Mesenchymal stem cell (in vitro differentiated cells and primary cell): Measurements from ENCODE around the gene CDK4.

ENCODE experiments used
- DNase-seq: peaks from one replicate; pipeline ENCODE4 v3.0.0-alpha.2; 2013
- H2AFZ ChIP-seq: one replicate; pipeline ENCODE4 v1.6.1; 2013; ENCODE audit warnings: low read depth, mild to moderate bottlenecking, control low read depth, inconsistent platforms, low read length, moderate library complexity
- H2AK5ac ChIP-seq: 2 replicates; pipeline ENCODE4 v1.6.1; 2013; ENCODE audit warnings: low read length, moderate library complexity, mild to moderate bottlenecking, inconsistent platforms; ENCODE audit not compliant: severe bottlenecking
- H2BK120ac ChIP-seq: one replicate; pipeline ENCODE4 v1.6.1; 2013; ENCODE audit warnings: low read depth, mild to moderate bottlenecking, inconsistent platforms, low read length, moderate library complexity
- H2BK12ac ChIP-seq, 2 experiments: one replicate each; pipeline ENCODE4 v1.6.1; 2013; ENCODE audit warnings: inconsistent platforms in 2 of 2, low read length in 2 of 2, mild to moderate bottlenecking in 2 of 2, moderate library complexity in 2 of 2, control low read depth in 1 of 2
- H2BK15ac ChIP-seq: one replicate; pipeline ENCODE4 v1.6.1; 2013; ENCODE audit warnings: mild to moderate bottlenecking, low read depth, inconsistent platforms; ENCODE audit not compliant: poor library complexity, severe bottlenecking
- H2BK5ac ChIP-seq: 2 replicates; pipeline ENCODE4 v1.6.1; 2013; ENCODE audit warnings: low read depth, mild to moderate bottlenecking, low read length, control low read depth, inconsistent platforms; ENCODE audit not compliant: poor library complexity, severe bottlenecking
- H3K14ac ChIP-seq, 2 experiments: one replicate each; pipeline ENCODE4 v1.6.1; 2013; ENCODE audit warnings: inconsistent platforms in 2 of 2, low read length in 2 of 2, control low read depth in 1 of 2, mild to moderate bottlenecking in 1 of 2, moderate library complexity in 1 of 2
- H3K18ac ChIP-seq, 2 experiments: one replicate each; pipeline ENCODE4 v1.6.1; 2013; ENCODE audit warnings: inconsistent platforms in 2 of 2, low read length in 2 of 2, control low read depth in 1 of 2, low read depth in 1 of 2, mild to moderate bottlenecking in 1 of 2
- H3K23ac ChIP-seq, 2 experiments: one replicate each; pipeline ENCODE4 v1.6.1; 2013; ENCODE audit warnings: inconsistent platforms in 2 of 2, low read length in 2 of 2, mild to moderate bottlenecking in 2 of 2, moderate library complexity in 2 of 2, control low read depth in 1 of 2
- H3K27ac ChIP-seq: 2 replicates; pipeline ENCODE4 v1.5.1; 2013; ENCODE audit warnings: mild to moderate bottlenecking, moderate library complexity, low read length, control low read depth, inconsistent platforms; ENCODE audit not compliant: poor library complexity, severe bottlenecking
- H3K27me3 ChIP-seq, 2 experiments: 2 replicates each; pipeline versions ENCODE4 v1.6.1 to v1.7.0; 2013; ENCODE audit warnings: low read length in 2 of 2, mild to moderate bottlenecking in 2 of 2, moderate library complexity in 2 of 2, control low read depth in 1 of 2, inconsistent platforms in 1 of 2; ENCODE audit not compliant: control insufficient read depth in 1 of 2, insufficient read depth in 1 of 2
- H3K36me3 ChIP-seq, 2 experiments: 2 replicates each; pipeline versions ENCODE4 v1.6.1 to v1.7.0; 2013; ENCODE audit warnings: low read length in 2 of 2, control low read depth in 1 of 2, inconsistent platforms in 1 of 2, low read depth in 1 of 2, mild to moderate bottlenecking in 1 of 2; ENCODE audit not compliant: insufficient read depth in 2 of 2, control insufficient read depth in 1 of 2
- H3K4ac ChIP-seq, 2 experiments: one replicate each; pipeline ENCODE4 v1.6.1; 2013; ENCODE audit warnings: inconsistent platforms in 2 of 2, low read length in 2 of 2, mild to moderate bottlenecking in 2 of 2, moderate library complexity in 2 of 2, control low read depth in 1 of 2, low read depth in 1 of 2
- H3K4me1 ChIP-seq: 2 replicates; pipeline ENCODE4 v1.6.1; 2013; ENCODE audit warnings: low read depth, low read length, control low read depth; ENCODE audit not compliant: control insufficient read depth, insufficient read depth
- H3K4me2 ChIP-seq: 2 replicates; pipeline ENCODE4 v1.6.1; 2013; ENCODE audit warnings: low read length, mild to moderate bottlenecking, inconsistent platforms; ENCODE audit not compliant: poor library complexity, severe bottlenecking
- H3K4me3 ChIP-seq, 2 experiments: 2 replicates each; pipeline versions ENCODE4 v1.5.1 to v1.7.0; 2013; ENCODE audit warnings: low read length in 2 of 2, mild to moderate bottlenecking in 2 of 2, control low read depth in 1 of 2, low read depth in 1 of 2; ENCODE audit not compliant: insufficient read depth in 1 of 2
- H3K79me1 ChIP-seq: replicated peaks from 2 replicates; pipeline ENCODE4 v1.6.1; 2013; ENCODE audit warnings: mild to moderate bottlenecking, control low read depth, low read length, inconsistent platforms; ENCODE audit not compliant: poor library complexity, severe bottlenecking
- H3K9ac ChIP-seq: 2 replicates; pipeline ENCODE4 v1.7.0; 2013; ENCODE audit warnings: mild to moderate bottlenecking, low read length, moderate library complexity
- H3K9me3 ChIP-seq: 2 replicates; pipeline ENCODE4 v1.7.0; 2013; ENCODE audit warnings: mild to moderate bottlenecking, low read length; ENCODE audit not compliant: control insufficient read depth
- H4K8ac ChIP-seq: one replicate; pipeline ENCODE4 v1.6.1; 2013; ENCODE audit warnings: inconsistent platforms, mild to moderate bottlenecking, low read length, moderate library complexity
- H4K91ac ChIP-seq: one replicate; pipeline ENCODE4 v1.6.1; 2013; ENCODE audit warnings: mild to moderate bottlenecking, low read length, inconsistent platforms
- WGBS: methylation state at CpG from one replicate; pipeline ENCODE4 v1.1.7; 2013; ENCODE audit warnings: mixed read lengths; 5-methylcytosine and 5-hydroxymethylcytosine counted together

Gene CDK4

DNA sequence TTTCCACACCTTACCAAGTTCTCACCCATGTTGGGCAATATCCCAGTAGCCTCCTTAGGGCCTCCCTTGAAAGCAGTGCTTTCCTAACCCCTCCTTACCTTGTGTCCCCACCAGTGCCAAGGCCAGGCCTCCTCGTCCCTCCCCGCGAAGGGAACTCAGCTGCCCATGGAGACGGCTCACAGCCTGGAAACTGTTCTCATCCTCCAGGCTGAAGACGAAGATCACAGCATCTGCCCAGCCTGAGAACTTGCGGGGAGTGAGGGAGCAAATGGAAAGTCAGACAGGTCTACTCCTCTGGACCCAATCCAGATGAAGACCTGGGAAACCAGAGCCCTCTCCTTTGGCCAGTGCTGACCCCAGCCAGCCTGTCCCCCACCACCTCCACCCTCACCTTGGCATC, 18.2 kb downstream of the CDK4 start:
- Histone ChIP-seq H3K14ac (no peak overlapping the region), H2BK120ac (no peak overlapping the region)

DNA sequence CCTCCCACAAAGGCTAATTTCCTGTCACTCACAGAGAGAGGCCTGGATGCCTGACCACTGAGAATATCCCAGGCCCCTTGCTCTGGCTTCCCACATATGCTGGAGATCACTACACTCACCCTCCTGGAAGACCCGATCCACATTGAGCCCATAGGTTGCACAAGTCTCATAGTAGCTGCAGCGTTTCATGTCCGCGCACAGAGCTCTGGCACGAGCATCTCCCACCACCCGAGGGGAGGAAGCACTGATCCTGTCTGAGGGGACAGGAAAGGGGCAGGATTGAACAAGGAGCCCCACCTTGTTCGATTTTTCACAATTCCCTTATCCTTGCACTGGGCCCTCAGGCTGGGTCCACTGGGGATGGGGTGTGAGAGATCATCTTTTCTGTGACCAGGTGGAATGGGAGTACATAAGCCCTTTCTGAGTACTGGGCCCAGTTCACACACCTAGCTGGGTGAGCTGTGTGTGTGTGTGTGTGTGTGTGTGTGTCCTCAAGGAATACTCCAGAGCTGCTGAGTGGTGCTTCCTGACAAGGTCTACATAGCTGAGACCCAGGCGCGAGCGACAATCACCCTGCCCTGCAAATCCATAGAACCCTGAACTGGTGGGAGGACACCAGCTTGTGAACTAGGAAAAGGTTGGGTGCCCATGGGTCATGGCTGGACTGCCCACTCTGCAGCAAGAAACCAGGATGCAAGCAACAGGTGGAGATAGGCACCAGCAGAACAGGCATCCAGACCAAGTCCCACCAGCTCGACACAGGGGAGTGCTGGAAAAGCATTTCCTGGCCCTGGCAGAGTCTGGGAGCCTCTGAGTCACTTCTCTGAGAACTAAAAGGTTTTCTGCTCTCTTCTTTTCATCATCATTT, 19.1 kb downstream of the CDK4 start:
- no peak overlapping the region for H3K4ac ChIP-seq
- no peak overlapping the region for H2BK120ac ChIP-seq
- H3K23ac ChIP-seq = no peak overlapping the region
- H3K4me1 ChIP-seq = peaks cover 19% of the 10 kb centered on the region
- H3K4me3 ChIP-seq = no peak overlapping the region
- H4K8ac ChIP-seq = no peak overlapping the region
- H2AFZ ChIP-seq = no peak overlapping the region
- DNase-seq = no peak
- peaks cover 89 to 93% of the 10 kb centered on the region in 2 experiments for H3K27me3 ChIP-seq
- H3K9me3 ChIP-seq = no peaks in the 10 kb centered on the region
- no peak overlapping the region for H3K9ac ChIP-seq
- H3K36me3 ChIP-seq = no peaks in the 10 kb centered on the region
- H2BK15ac ChIP-seq = no peak overlapping the region
- H3K4me2 ChIP-seq = no peak overlapping the region
- no peak overlapping the region for H4K91ac ChIP-seq
- H3K79me1 ChIP-seq = no peaks in the 10 kb centered on the region
- H3K18ac ChIP-seq = no peak overlapping the region
- H3K14ac ChIP-seq = no peak overlapping the region
- no peak overlapping the region for H3K27ac ChIP-seq
- H2BK5ac ChIP-seq = no peak overlapping the region
- H2AK5ac ChIP-seq = no peak overlapping the region
- no peak overlapping the region for H2BK12ac ChIP-seq
- WGBS = 85% methylated on average over 10 of the region's 11 CpGs

More for the DNA sequence above, 18.2 kb downstream of the CDK4 start:
- Histone ChIP-seq H3K79me1 (no peaks in the 10 kb centered on the region), H3K9me3 (no peaks in the 10 kb centered on the region), H3K4me3 (no peak overlapping the region), H3K4me2 (no peak overlapping the region), H3K27ac (no peak overlapping the region), H3K18ac (no peak overlapping the region), H2AK5ac (no peak overlapping the region), H4K8ac (no peak overlapping the region), H2BK12ac (no peak overlapping the region), H3K9ac (no peak overlapping the region), H2BK5ac (no peak overlapping the region), H4K91ac (no peak overlapping the region), H3K4me1 (peaks cover 26% of the 10 kb centered on the region), H3K36me3 (no peaks in the 10 kb centered on the region), H2AFZ (no peak overlapping the region), H3K23ac (no peak overlapping the region), H3K27me3 (peaks cover 88% of the 10 kb centered on the region in 2 experiments), H2BK15ac (no peak overlapping the region), H3K4ac (no peak overlapping the region)
- no peak for DNase-seq
- 71% methylated on average over 6 of the region's 6 CpGs for WGBS

DNA sequence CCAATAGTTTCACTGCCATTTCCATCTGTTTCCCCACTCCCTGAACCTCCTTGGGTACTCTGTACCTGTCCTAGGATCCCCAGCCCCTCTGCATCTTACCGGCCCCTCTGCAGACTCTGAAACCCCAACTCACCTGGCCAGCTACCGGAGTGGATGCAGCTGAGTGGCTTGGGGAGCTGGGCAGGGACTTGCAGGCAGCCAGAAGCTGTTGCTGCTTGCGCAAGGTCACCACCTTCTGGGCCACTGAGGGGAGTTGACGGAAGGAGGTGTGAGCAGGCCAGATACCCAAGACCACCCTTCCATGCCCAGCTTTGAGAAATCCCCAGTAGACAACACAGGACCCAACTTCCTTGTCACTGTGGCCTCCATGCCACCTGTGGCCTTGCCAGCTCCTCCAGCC, 19.8 kb downstream of the CDK4 start:
- Histone ChIP-seq H3K79me1 (no peaks in the 10 kb centered on the region), H2BK12ac (no peak overlapping the region), H3K27me3 (peaks cover 93 to 94% of the 10 kb centered on the region in 2 experiments), H3K18ac (no peak overlapping the region), H3K4ac (no peak overlapping the region), H3K23ac (no peak overlapping the region), H3K4me3 (no peak overlapping the region), H3K14ac (no peak overlapping the region), H2AK5ac (no peak overlapping the region), H2AFZ (no peak overlapping the region), H4K8ac (no peak overlapping the region), H3K27ac (no peak overlapping the region), H3K9me3 (no peaks in the 10 kb centered on the region), H3K4me1 (peaks cover 13% of the 10 kb centered on the region), H2BK120ac (no peak overlapping the region), H2BK5ac (no peak overlapping the region), H4K91ac (no peak overlapping the region), H3K4me2 (no peak overlapping the region), H3K9ac (no peak overlapping the region), H2BK15ac (no peak overlapping the region), H3K36me3 (no peaks in the 10 kb centered on the region)
- no peak for DNase-seq
- WGBS = 75% methylated on average over 2 of the region's 4 CpGs

DNA sequence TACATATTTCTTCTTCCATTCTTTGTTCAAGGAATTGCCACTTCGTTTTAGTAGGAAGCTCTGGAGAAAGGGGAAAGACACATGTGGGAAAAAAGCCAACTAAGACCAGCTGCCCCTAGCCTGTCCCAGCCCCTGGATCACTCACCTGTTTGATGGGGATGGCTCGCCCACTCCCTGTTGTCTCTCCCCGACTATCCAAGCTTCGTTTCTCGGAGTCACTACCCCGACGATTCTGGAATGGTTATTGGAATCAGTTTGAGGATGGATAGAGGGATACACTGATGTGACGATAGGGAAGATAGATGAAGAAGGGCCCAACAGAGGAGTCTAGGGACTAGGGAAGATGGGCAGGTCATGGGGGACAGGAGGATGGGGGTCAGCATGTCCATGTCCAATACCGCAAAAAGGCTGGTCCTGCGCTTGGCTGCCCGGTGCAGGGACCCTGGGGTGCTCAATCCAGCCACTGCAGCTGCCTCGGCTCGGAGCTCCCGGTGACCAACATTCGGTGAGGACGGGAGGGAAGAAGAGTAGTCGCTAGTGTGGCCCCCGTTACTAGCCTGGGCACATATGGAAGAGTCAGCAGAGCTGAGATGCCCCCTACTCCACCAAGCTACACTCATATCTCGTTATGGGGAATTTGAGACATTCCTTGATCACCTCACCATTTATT, 20.6 kb downstream of the CDK4 start:
- no peak overlapping the region for H3K18ac ChIP-seq
- H3K4me3 ChIP-seq = no peak overlapping the region
- H2BK12ac ChIP-seq = no peak overlapping the region
- H3K9me3 ChIP-seq = no peaks in the 10 kb centered on the region
- no peak overlapping the region for H3K9ac ChIP-seq
- 82% methylated on average over 18 of the region's 19 CpGs for WGBS
- no peak overlapping the region for H3K23ac ChIP-seq
- H4K8ac ChIP-seq = no peak overlapping the region
- H3K79me1 ChIP-seq = no peaks in the 10 kb centered on the region
- no peak overlapping the region for H2BK15ac ChIP-seq
- H3K4ac ChIP-seq = no peak overlapping the region
- no peak overlapping the region for H4K91ac ChIP-seq
- no peak for DNase-seq
- H3K14ac ChIP-seq = no peak overlapping the region
- no peak overlapping the region for H2AK5ac ChIP-seq
- H2BK5ac ChIP-seq = no peak overlapping the region
- no peak overlapping the region for H3K4me2 ChIP-seq
- H3K27me3 ChIP-seq = peaks cover 92 to 93% of the 10 kb centered on the region in 2 experiments
- H3K4me1 ChIP-seq = peaks cover 14% of the 10 kb centered on the region
- no peak overlapping the region for H2BK120ac ChIP-seq
- H3K36me3 ChIP-seq = peaks cover 0 to 1% of the 10 kb centered on the region in 2 experiments
- H2AFZ ChIP-seq = no peak overlapping the region
- no peak overlapping the region for H3K27ac ChIP-seq
